Suprapubic skin (tissue), 4 donors: ENCODE measurements around the gene AIFM1. TPM values are rescaled to one million over a fixed set of nuclear protein-coding genes. Genes with fewer than 3 reads are reported as not detected.
A peak's percentile ranks its signal among the peaks of the same experiment; 100 is the strongest.

Source experiments
- DNase-seq, 2 donors: peaks; one replicate each; pipeline ENCODE4 v3.0.0-alpha.2; 2019; ENCODE audit warnings: low spot score in 2 of 2
- H3K27ac ChIP-seq: fragments of 200-600 bp; sonication (generic); one replicate; pipeline ENCODE4 v1.5.1; 2019
- H3K27me3 ChIP-seq: fragments of 200-600 bp; sonication (generic); one replicate; pipeline ENCODE4 v1.5.1; 2019
- H3K36me3 ChIP-seq: fragments of 200-600 bp; sonication (generic); one replicate; pipeline ENCODE4 v1.5.1; 2019
- H3K4me1 ChIP-seq: fragments of 200-600 bp; sonication (generic); one replicate; pipeline ENCODE4 v1.5.1; 2019
- H3K4me3 ChIP-seq: fragments of 200-600 bp; sonication (generic); one replicate; pipeline ENCODE4 v1.5.1; 2019; ENCODE audit warnings: mild to moderate bottlenecking
- H3K9me3 ChIP-seq: fragments of 200-600 bp; sonication (generic); one replicate; pipeline ENCODE4 v1.5.1; 2019
- EP300 ChIP-seq: sonication (generic); formaldehyde crosslinking; IDR thresholded peaks from one replicate; pipeline ENCODE4 v1.6.1; 2017; ENCODE audit warnings: antibody characterized with exemption
- POLR2A ChIP-seq, 2 donors: fragments of 450-650 bp; IDR thresholded peaks; one replicate each; pipeline ENCODE4 v1.6.1; 2017; ENCODE audit warnings: antibody characterized with exemption in 2 of 2, mild to moderate bottlenecking in 2 of 2, moderate library complexity in 2 of 2
- POLR2AphosphoS5 ChIP-seq, 3 donors: sonication (generic); formaldehyde crosslinking; IDR thresholded peaks; one replicate each; pipeline ENCODE4 v1.6.1; 2017; ENCODE audit warnings: antibody characterized with exemption in 3 of 3
- WGBS: methylation state at CpG from one replicate; pipeline ENCODE4 v1.1.5; 2018; 5-methylcytosine and 5-hydroxymethylcytosine counted together
- total RNA-seq, 4 donors: library from RNA; depleted of rRNA; stranded (reverse); fragments of >200 nt; gene quantifications; one replicate each; pipeline ENCODE4 v1.1.0, GENCODE V29; 2016
- TF ChIP-seq, protein P1 (sequence below), 2 donors: fragments of 200-600 bp in 1 of 2; fragments of 450-650 bp in 1 of 2; sonication (generic) in 1 of 2; IDR thresholded peaks; one replicate each; pipeline ENCODE4 v1.5.1; 2016 to 2019; ENCODE audit warnings: antibody characterized with exemption in 2 of 2, mild to moderate bottlenecking in 1 of 2, moderate library complexity in 1 of 2

Gene AIFM1
- 10 to 100 TPM in 1 of 4 donors, 1 to 10 TPM in 3; 7.6 to 11.9 (median 9.3) TPM for total RNA-seq

DNA sequence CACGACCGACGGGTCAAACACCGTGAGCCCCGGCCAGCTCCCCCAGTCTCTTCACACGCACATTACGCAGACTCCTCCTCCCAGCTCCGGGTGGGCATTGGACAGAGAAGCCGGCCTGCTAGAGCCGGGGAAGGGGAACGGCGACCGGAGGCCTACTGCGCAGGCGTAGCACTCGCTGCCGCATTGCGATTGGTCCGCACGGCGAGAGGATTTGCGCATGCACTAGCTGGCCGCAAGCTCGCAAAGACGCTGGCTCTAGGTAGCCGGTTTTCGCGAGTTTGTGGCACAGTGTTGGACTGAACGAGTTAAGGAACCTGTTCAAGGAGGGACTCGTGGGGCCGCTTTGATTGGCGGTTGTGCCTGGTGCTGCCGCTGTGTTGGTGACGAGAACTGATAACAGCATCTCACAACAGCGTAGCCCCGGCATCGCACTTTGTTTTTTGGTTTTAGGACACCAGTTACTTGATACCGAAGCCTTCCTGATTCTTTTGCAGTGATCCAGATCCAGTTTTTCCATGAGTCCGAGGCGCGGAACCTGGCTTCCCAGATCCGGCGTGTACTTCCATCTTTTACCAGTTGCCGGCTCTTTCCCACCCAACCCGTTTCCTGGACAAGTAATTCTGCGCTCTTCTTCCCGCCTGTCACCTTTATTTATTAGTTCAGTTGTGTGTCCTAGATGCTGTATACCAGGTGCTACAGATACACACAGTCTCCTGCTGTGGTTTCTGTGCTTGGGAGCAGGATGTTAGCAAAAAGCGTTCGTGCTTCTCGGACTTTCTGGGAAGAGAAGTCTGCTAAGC, at the start of gene AIFM1:
TSS of gene AIFM1 (minus strand) at position 139 of the 800 bp plus-strand sequence. CDS start 185 bp downstream, outside the sequence.
- TF ChIP-seq, protein P1, sequence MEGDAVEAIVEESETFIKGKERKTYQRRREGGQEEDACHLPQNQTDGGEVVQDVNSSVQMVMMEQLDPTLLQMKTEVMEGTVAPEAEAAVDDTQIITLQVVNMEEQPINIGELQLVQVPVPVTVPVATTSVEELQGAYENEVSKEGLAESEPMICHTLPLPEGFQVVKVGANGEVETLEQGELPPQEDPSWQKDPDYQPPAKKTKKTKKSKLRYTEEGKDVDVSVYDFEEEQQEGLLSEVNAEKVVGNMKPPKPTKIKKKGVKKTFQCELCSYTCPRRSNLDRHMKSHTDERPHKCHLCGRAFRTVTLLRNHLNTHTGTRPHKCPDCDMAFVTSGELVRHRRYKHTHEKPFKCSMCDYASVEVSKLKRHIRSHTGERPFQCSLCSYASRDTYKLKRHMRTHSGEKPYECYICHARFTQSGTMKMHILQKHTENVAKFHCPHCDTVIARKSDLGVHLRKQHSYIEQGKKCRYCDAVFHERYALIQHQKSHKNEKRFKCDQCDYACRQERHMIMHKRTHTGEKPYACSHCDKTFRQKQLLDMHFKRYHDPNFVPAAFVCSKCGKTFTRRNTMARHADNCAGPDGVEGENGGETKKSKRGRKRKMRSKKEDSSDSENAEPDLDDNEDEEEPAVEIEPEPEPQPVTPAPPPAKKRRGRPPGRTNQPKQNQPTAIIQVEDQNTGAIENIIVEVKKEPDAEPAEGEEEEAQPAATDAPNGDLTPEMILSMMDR (IDR thresholded peaks at IDR 0.05) = no peak
- peak in 1 of 2 donors; percentile 43 for TF ChIP-seq POLR2A (IDR thresholded peaks at IDR 0.05)
- 52% methylated on average over 46 of the region's 50 CpGs for WGBS
- DNase-seq = peak; percentile 94

DNA sequence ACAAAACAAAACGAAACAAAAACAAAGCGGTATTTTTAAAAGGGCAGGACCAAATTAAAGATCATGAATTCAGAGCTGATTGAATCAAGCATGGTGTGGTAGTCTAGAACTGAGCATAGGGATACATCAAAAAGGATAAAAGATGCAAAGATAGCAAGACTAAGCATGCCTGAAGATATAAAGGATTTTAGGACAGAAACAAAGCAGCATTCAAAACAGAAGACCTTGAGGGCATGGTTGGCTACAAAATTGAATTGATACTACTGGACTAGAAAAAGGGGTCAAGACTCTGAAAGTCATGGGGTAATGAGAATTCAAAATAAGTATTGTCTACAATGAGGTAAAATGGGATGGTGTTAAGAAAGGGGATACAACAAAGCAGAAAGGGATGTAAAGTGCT, 47.7 kb upstream of the AIFM1 start:
- no peaks in the 10 kb centered on the region for H3K4me1 ChIP-seq
- no peaks in the 10 kb centered on the region for H3K27me3 ChIP-seq
- WGBS = 79% methylated on average over 2 of the region's 2 CpGs
- DNase-seq = no peak
- H3K4me3 ChIP-seq = no peak overlapping the region
- no peak overlapping the region for H3K27ac ChIP-seq
- no peaks in the 10 kb centered on the region for H3K9me3 ChIP-seq
- peaks cover 9% of the 10 kb centered on the region for H3K36me3 ChIP-seq
- TF ChIP-seq EP300 (no peak), POLR2A (IDR thresholded peaks at IDR 0.05) (no peak), POLR2AphosphoS5 (IDR thresholded peaks at IDR 0.05) (no peak)

More for the DNA sequence above, at the start of gene AIFM1:
- H3K27me3 ChIP-seq = no peaks in the 10 kb centered on the region
- H3K9me3 ChIP-seq = no peaks in the 10 kb centered on the region
- H3K36me3 ChIP-seq = no peaks in the 10 kb centered on the region
- H3K4me3 ChIP-seq = peak within 1 kb of the TSS; percentile 65
- peaks cover 15% of the 10 kb centered on the region for H3K4me1 ChIP-seq
- H3K27ac ChIP-seq = peak within 1 kb of the TSS; percentile 89

DNA sequence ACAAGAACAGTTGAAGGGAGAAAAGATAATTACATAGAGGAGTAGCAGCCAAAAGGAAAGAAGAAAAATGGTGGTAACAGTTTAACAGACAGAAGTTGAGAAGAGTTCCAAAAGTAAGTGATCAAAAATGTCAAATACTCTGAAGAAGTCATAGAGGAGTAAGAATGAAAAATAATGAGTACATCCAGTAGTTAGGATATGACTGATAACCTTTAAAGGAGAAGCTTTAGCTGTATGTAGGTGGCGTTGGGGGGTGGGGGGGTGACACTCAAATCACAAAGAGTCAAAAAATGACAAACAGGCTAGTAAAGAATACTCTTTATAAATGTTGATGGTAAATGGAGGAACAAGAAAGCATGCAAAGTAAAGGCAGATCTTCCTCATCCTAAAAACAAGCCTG, 46.7 kb upstream of the AIFM1 start:
- WGBS = 69% methylated on average over 1 of the region's 1 CpG
- H3K4me1 ChIP-seq = no peaks in the 10 kb centered on the region
- no peak for DNase-seq
- TF ChIP-seq, protein P1 (IDR thresholded peaks at IDR 0.05) = no peak
- TF ChIP-seq POLR2AphosphoS5 (IDR thresholded peaks at IDR 0.05) = no peak
- no peak for TF ChIP-seq EP300
- TF ChIP-seq POLR2A (IDR thresholded peaks at IDR 0.05) = no peak
- peaks cover 9% of the 10 kb centered on the region for H3K36me3 ChIP-seq
- no peaks in the 10 kb centered on the region for H3K9me3 ChIP-seq
- H3K4me3 ChIP-seq = no peak overlapping the region
- no peaks in the 10 kb centered on the region for H3K27me3 ChIP-seq
- H3K27ac ChIP-seq = no peak overlapping the region

DNA sequence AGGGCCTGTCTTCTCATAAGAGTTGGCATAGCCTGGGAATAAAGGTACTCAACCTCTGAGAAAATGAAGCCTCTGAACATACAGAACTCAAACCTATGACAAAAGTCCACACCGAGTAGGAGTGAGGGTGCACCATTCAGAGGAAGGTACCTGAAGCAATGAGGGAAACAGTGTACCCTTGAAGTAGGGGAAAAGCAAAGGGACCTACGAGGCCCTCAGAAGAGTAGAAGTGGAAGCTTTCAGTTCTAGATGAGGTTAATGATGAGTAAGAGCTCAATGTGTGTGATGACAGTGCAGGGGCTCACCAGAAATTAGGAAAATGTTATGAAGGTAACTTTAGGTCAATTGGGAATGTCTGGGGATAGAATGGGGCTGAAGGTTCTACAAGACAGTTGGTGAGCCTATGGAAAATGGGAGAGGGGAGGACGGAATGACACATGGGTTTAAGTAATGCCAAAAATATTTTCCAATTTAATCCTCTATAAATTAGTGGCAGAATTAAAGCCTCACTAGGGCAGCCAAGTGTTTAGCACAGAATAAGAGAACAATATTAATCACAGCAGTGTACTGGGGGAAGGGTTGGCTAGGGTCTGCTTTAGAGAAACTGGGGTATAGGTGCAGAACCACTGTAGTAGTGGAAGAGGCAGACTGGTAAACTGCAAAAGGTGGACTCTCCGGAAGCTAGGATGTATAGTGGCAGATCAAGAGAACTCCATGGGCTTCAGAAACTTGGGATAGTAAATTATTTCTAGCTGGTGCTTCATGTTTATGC, 46.0 kb upstream of the AIFM1 start:
- 75% methylated on average over 4 of the region's 4 CpGs for WGBS
- H3K4me1 ChIP-seq = no peaks in the 10 kb centered on the region

DNA sequence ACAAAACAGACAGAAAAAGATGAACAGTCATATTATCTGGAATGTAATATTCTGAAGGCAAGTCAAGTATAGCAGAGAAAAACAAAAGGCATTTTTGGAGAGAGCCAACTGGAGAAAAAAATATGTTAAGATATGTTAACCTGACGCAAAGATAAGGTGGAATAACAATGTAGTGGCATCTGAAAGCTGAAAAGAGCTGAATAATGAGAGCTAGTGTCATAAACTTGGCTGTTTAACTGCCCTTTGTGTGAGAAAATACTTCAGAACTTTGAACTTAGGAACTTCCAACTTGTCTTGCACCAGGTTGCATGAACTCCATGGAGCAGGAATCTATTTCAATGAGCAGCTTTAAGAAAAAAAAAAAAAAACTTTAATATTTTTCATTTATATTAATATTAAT, 39.0 kb upstream of the AIFM1 start:
- H3K27ac ChIP-seq = no peak overlapping the region
- no peaks in the 10 kb centered on the region for H3K4me1 ChIP-seq
- TF ChIP-seq EP300 = no peak
- no peak for TF ChIP-seq POLR2AphosphoS5 (IDR thresholded peaks at IDR 0.05)
- TF ChIP-seq POLR2A (IDR thresholded peaks at IDR 0.05) = no peak
- TF ChIP-seq, protein P1 (IDR thresholded peaks at IDR 0.05) = no peak
- no peak overlapping the region for H3K4me3 ChIP-seq
- no peaks in the 10 kb centered on the region for H3K27me3 ChIP-seq
- no peak for DNase-seq
- WGBS = 85% methylated on average over 1 of the region's 1 CpG
- H3K36me3 ChIP-seq = no peaks in the 10 kb centered on the region
- no peaks in the 10 kb centered on the region for H3K9me3 ChIP-seq

More for the DNA sequence above, 46.0 kb upstream of the AIFM1 start:
- Histone ChIP-seq H3K27me3 (no peaks in the 10 kb centered on the region), H3K27ac (no peak overlapping the region), H3K9me3 (no peaks in the 10 kb centered on the region), H3K36me3 (peaks cover 9% of the 10 kb centered on the region), H3K4me3 (no peak overlapping the region)
- TF ChIP-seq POLR2AphosphoS5 (IDR thresholded peaks at IDR 0.05) (no peak), POLR2A (IDR thresholded peaks at IDR 0.05) (no peak), EP300 (no peak)
- TF ChIP-seq, protein P1 (IDR thresholded peaks at IDR 0.05) = no peak
- no peak for DNase-seq
